Activated CD4-positive, CD25-positive, alpha-beta regulatory T cell (primary cell): ENCODE data around the gene ZNF586.
"Not testable (repeated sequence)": the region's sequence is repeated elsewhere in the genome, so short reads cannot be mapped to it uniquely, and the experiment has no call there.

Source experiments
- DNase-seq, 4 experiments: peaks; one replicate each; lab custom pipeline; 2025; lab: John Stamatoyannopoulos, UW

Gene ZNF586

DNA sequence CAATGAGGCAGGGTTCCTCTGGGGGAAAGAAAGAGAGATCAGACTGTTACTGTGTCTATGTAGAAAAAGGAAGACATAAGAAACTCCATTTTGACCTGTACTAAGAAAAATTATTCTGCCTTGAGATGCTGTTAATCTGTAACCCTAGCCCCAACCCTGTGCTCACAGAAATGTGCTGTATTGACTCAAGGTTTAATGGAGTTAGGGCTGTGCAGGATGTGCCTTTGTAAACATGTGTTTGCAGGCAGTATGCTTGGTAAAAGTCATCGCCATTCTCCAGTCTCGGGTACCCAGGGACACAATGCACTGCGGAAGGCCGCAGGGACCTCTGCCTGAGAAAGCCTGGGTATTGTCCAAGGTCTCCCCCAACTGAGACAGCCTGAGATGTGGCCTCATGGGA is 54.1 kb downstream of the ZNF586 start:
- not testable (repeated sequence) for DNase-seq

DNA sequence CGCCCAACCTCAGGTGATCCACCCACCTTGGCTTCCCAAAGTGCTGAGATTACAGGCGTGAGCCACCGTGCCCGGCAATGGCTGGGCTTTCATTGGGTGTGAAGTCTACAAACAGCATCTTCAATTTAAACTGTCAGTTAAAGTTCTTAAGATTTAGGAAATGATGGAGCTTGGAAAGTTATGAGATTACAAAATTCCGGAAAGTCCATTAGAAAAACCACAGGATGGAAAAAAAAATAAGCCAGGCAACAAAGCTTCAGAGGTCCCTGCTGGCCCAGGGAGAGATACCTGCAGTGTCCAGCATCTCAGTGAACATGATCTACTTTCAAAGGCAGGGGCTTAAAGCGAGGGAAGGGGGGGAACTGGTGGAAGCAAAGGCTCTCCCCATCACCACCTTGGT is 56.0 kb downstream of the ZNF586 start:
- no peak for DNase-seq

DNA sequence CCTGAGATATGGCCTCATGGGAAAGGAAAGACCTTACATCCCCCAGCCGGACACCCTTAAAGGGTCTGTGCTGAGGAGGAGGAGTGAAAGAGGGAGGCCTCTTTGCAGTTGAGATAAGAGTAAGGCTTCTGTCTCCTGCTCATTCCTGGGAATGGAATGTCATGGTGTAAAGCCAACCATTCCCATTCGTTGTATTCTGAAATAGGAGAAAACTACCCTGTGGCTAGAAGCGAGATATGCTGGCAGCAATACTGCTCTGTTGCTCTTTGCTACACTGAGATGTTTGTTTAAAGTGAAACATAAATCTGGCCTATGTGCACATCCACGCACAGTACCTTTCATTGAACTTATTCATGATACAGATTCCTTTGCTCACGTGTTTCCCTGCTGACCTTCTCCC is 59.8 kb downstream of the ZNF586 start:
- DNase-seq, result no peak

DNA sequence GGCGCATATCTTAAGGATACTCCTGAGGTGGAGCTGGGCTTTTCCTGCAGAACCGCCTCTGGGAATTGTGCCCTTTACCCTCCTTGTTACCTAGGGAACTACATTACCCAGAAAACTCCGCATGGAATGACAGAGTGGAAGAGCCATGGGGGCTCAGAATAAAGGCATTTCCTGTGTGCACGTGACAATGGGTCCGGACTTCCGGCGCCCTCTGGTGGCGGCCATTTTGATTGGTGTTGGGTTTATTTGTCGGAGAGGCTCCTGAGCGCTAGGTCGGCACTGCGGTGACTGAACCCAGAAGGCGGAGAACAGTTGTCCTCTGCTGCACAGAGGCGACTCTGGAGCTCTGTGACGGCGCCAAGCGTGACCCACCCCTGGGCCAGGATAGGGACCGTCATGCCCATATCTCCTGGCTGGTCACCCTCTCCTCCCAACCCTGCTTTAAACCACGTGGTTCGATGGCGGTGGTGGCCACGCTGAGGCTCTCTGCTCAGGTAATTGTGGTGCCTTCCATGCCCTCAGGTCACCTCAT is 60.7 kb downstream of the ZNF586 start, which contains the start of gene ZNF587B:
Gene ZNF587B (plus strand): TSS at position 229 of the 532 bp plus-strand sequence. CDS start 230 bp downstream, at position 459.
- DNase-seq, result no peak
